ENCODE measurements around the gene PDE6H. TPM values are rescaled to one million over a fixed set of nuclear protein-coding genes. Genes with fewer than 3 reads are reported as not detected.

PDE6H gene
- total RNA-seq, 4 donors from 2014 or later, result not detected

DNA sequence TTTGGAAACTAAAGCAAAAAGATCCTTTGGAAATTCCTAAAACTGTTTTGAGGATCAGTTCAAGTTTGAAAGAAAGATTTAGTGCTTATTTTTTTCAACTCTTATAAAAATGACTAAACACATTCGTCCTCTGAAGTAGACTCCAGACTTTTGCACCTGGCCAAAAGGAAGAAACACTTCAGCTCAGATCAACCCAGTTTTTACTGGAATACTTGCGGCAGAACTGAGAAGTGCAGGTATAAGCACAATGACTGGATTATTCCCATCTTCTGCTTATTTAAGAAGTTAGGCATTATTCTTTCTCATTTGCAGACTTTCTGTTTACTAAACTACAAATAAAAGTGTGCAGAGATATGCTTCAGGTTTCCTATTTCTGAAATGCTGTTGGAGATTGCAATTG is 41.9 kb downstream of the PDE6H start:
- Histone ChIP-seq H3K9me3 (no peaks in the 10 kb centered on the region), H3K4me1 (no peaks in the 10 kb centered on the region), H3K27ac (no peak overlapping the region), H3K36me3 (no peaks in the 10 kb centered on the region), H3K4me3 (replicated peaks in 1 of 3) (no peak overlapping the region), H3K27me3 (no peaks in the 10 kb centered on the region)
- WGBS, 2 donors, result 33 to 43% methylated on average over 2 of the region's 2 CpGs
- no peak for TF ChIP-seq POLR2A (IDR thresholded peaks at IDR 0.05)
- TF ChIP-seq, protein P1, sequence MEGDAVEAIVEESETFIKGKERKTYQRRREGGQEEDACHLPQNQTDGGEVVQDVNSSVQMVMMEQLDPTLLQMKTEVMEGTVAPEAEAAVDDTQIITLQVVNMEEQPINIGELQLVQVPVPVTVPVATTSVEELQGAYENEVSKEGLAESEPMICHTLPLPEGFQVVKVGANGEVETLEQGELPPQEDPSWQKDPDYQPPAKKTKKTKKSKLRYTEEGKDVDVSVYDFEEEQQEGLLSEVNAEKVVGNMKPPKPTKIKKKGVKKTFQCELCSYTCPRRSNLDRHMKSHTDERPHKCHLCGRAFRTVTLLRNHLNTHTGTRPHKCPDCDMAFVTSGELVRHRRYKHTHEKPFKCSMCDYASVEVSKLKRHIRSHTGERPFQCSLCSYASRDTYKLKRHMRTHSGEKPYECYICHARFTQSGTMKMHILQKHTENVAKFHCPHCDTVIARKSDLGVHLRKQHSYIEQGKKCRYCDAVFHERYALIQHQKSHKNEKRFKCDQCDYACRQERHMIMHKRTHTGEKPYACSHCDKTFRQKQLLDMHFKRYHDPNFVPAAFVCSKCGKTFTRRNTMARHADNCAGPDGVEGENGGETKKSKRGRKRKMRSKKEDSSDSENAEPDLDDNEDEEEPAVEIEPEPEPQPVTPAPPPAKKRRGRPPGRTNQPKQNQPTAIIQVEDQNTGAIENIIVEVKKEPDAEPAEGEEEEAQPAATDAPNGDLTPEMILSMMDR (IDR thresholded peaks at IDR 0.05), result peak in 4 of 6 experiments; percentile 15 to 43 (median 38)
- intact Hi-C loops (cut with DNase I), result no loop called here
- peak in 1 of 2 donors; percentile 3 for DNase-seq

DNA sequence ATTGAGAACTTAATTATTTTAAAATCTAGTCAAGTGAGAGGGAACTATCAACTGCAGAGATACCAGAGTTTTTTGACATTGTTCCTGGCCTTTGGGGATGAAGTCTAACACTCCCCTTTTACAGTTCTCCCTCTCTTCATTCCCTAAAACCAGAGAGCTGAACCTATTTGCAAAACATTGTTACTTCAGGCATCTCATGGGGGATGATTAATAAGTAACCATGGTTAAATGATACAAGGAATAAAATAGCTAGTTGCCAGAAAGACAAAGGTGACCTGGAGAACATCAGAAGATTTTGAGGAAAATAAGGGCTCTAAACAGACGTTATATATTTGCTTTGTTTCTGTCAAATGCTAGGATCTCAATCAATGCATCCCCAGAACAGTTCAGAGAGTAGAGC is 42.3 kb downstream of the PDE6H start:
- no peaks in the 10 kb centered on the region for H3K4me1 ChIP-seq
- H3K27ac ChIP-seq, result no peak overlapping the region
- H3K27me3 ChIP-seq, result no peaks in the 10 kb centered on the region
- TF ChIP-seq, protein P1 (IDR thresholded peaks at IDR 0.05), result no peak
- no peak for TF ChIP-seq POLR2A (IDR thresholded peaks at IDR 0.05)
- H3K4me3 ChIP-seq (replicated peaks in 1 of 3), result no peak overlapping the region
- H3K36me3 ChIP-seq, result no peaks in the 10 kb centered on the region
- WGBS, 2 donors, result 74 to 77% methylated on average over 1 of the region's 1 CpG
- H3K9me3 ChIP-seq, result no peaks in the 10 kb centered on the region
- intact Hi-C loops (cut with DNase I), result no loop called here
- no peak for DNase-seq

DNA sequence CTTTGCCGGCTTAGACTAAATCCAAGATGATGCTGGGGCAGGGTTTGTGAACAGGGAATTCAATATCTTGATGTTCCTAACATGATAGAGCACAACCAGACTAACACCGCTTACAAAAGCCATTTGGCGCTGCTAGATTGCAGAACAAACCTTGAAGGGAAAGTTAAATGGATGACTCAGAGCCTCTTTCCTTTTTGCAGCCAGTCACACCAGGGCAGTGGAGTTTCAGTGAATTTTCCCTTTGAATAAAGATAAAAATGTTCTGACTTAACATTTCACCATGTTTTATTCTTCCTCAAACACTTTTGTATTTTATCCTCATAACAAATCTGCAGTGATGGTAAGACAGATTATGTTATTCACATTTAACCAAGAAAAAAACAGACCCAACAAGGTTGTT is 47.3 kb downstream of the PDE6H start:
- TF ChIP-seq, protein P1 (IDR thresholded peaks at IDR 0.05), result no peak
- TF ChIP-seq POLR2A (IDR thresholded peaks at IDR 0.05), result no peak
- intact Hi-C loops (cut with DNase I), result no loop called here

More for the DNA sequence above, 47.3 kb downstream of the PDE6H start:
- no peaks in the 10 kb centered on the region for H3K27me3 ChIP-seq
- no peak overlapping the region for H3K27ac ChIP-seq
- no peak overlapping the region for H3K4me3 ChIP-seq (replicated peaks in 1 of 3)
- no peaks in the 10 kb centered on the region for H3K4me1 ChIP-seq
- 87 to 92% methylated on average over 3 of the region's 3 CpGs for WGBS, 2 donors
- H3K36me3 ChIP-seq, result no peaks in the 10 kb centered on the region
- no peak for DNase-seq
- H3K9me3 ChIP-seq, result no peaks in the 10 kb centered on the region

Other genes with a start within 250 kb of the PDE6H start
- 10 to 100 TPM; 23.3 to 34.7 (median 29.6) TPM for gene WBP11, start 169.6 kb upstream of the PDE6H start, total RNA-seq
- gene C12orf60, start 169.4 kb upstream of the PDE6H start, total RNA-seq, result 1 to 10 TPM in 1 of 4 donors, under 1 TPM in 3; 0.33 to 2.5 (median 0.73) TPM
- 1 to 10 TPM in 1 of 4 donors, under 1 TPM in 2, not detected in 1; 0.83 to 1.3 (median 0.89) TPM for gene SMCO3, start 158.9 kb upstream of the PDE6H start, total RNA-seq
- gene ART4, start 129.5 kb upstream of the PDE6H start, total RNA-seq, result 10 to 100 TPM in 2 of 4 donors, 1 to 10 TPM in 2; 5.5 to 26.5 (median 10.8) TPM
- gene MGP, start 87.2 kb upstream of the PDE6H start, total RNA-seq, result 1,000 to 10,000 TPM in 1 of 4 donors, 100 to 1,000 TPM in 3; 319 to 1,014 (median 397) TPM
- 10 to 100 TPM in 1 of 4 donors, 1 to 10 TPM in 1, under 1 TPM in 1, not detected in 1; 0.88 to 24.3 (median 5.0) TPM for gene ERP27, start 34.5 kb upstream of the PDE6H start, total RNA-seq
- gene ARHGDIB, start 11.4 kb upstream of the PDE6H start, total RNA-seq, result 100 to 1,000 TPM in 1 of 4 donors, 10 to 100 TPM in 3; 54.4 to 107 (median 65.9) TPM
- gene RERG, start 248.4 kb downstream of the PDE6H start, total RNA-seq, result 10 to 100 TPM in 1 of 4 donors, 1 to 10 TPM in 3; 2.7 to 13.2 (median 4.9) TPM